Stimulated activated CD4-positive, alpha-beta T cell treated with anti-CD3 and anti-CD28 coated beads, Interleukin-4, amount 100 ng/mL, for 1 hour (primary cell): Measurements from ENCODE around the gene AARS2.

Source experiments
- DNase-seq: peaks from one replicate; pipeline ENCODE4 v3.0.0-alpha.2; 2020

AARS2 gene

GRCh38 chr6:44273617-44274016 is 39.5 kb downstream of the AARS2 start:
- no peak for DNase-seq

- DNase-seq = no peak
Observed at GRCh38 chr6:44272999-44273566, 40.1 kb downstream of the AARS2 start.

GRCh38 chr6:44272529-44272928 is 40.6 kb downstream of the AARS2 start:
- no peak for DNase-seq

- no peak for DNase-seq
Observed at GRCh38 chr6:44271914-44272313, 41.2 kb downstream of the AARS2 start.

GRCh38 chr6:44271406-44271723 is 41.8 kb downstream of the AARS2 start:
- DNase-seq = no peak

- no peak for DNase-seq
Observed at GRCh38 chr6:44270526-44271405, 42.4 kb downstream of the AARS2 start.

GRCh38 chr6:44269921-44270525 is 43.1 kb downstream of the AARS2 start, which contains the start of gene TMEM151B:
TSS of gene TMEM151B (plus strand) at chr6:44270450. CDS start at chr6:44270743, 293 bp downstream.
- no peak for DNase-seq

- no peak for DNase-seq
Observed at GRCh38 chr6:44269178-44269920, 43.8 kb downstream of the AARS2 start.

GRCh38 chr6:44268095-44268628 is 45.0 kb downstream of the AARS2 start:
- DNase-seq = peak; percentile 61

- DNase-seq = no peak
Observed at GRCh38 chr6:44267252-44267651, 45.9 kb downstream of the AARS2 start.

GRCh38 chr6:44266347-44266746 is 46.8 kb downstream of the AARS2 start:
- no peak for DNase-seq

- DNase-seq = no peak
Observed at GRCh38 chr6:44265722-44266233, 47.4 kb downstream of the AARS2 start.

GRCh38 chr6:44265007-44265721 is 48.0 kb downstream of the AARS2 start, which contains the start of gene NFKBIE:
TSS of gene NFKBIE (minus strand) at chr6:44265551. CDS start at chr6:44265346, 205 bp downstream.
- peak; percentile 96 for DNase-seq

GRCh38 chr6:44264154-44265006 is 48.8 kb downstream of the AARS2 start:
- DNase-seq = peak; percentile 33

- DNase-seq = peak; percentile 35
Observed at GRCh38 chr6:44263354-44264100, 49.6 kb downstream of the AARS2 start.

GRCh38 chr6:44262467-44263353 is 50.4 kb downstream of the AARS2 start:
- DNase-seq = no peak

- DNase-seq = no peak
Observed at GRCh38 chr6:44261581-44261980, 51.6 kb downstream of the AARS2 start.

- DNase-seq = no peak
Observed at GRCh38 chr6:44260451-44261297, 52.5 kb downstream of the AARS2 start.
